ENCODE results near the gene CCDC97. TPM values are rescaled to one million over a fixed set of nuclear protein-coding genes. Genes with fewer than 3 reads are reported as not detected.
A peak's percentile ranks its signal among the peaks of the same experiment; 100 is the strongest.

The CCDC97 gene
- total RNA-seq, 1 experiment from 2014 or later = 31.4 TPM

DNA sequence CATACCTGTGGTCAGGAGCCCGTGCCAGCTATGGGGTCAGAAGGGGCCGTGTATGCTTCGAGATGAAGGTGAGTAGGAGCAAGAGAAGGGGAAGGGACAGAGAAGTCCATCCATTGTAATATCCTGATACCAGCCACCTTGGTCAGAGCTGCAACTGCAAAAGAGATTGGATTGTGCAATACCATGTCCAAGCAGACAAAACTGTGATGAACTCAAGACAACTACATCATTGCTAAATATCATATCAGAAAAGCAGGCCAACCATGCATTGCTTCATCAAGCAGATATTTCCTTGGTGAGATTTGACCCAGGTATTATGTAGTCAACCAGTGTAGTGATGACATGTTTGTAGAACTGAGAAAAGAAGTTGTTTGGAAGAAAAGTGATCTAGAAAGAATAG, 33.7 kb upstream of the CCDC97 start (continued):
- TF ChIP-seq, protein P1, sequence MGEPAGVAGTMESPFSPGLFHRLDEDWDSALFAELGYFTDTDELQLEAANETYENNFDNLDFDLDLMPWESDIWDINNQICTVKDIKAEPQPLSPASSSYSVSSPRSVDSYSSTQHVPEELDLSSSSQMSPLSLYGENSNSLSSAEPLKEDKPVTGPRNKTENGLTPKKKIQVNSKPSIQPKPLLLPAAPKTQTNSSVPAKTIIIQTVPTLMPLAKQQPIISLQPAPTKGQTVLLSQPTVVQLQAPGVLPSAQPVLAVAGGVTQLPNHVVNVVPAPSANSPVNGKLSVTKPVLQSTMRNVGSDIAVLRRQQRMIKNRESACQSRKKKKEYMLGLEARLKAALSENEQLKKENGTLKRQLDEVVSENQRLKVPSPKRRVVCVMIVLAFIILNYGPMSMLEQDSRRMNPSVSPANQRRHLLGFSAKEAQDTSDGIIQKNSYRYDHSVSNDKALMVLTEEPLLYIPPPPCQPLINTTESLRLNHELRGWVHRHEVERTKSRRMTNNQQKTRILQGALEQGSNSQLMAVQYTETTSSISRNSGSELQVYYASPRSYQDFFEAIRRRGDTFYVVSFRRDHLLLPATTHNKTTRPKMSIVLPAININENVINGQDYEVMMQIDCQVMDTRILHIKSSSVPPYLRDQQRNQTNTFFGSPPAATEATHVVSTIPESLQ (CRISPR knock-in tag; IDR thresholded peaks at IDR 0.05) = no peak

DNA sequence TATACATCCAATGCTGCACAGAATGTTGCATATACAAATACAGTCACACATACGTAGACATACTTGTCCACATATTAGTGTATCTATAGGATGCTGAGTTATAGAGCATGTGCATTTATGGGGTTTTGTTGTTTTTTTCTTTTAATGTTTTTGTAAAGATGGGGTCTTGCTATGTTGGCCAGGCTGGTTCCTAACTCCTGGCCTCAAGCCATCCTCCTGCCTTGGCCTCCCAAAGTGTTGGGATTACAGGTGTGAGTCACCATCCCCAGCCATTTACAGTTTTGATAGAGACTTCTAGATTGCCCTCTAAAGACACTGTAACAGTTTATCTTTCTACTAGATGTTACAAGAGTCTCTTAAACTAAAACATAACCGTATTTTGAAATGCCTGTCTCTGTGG, 31.5 kb upstream of the CCDC97 start:
- Mint-ChIP-seq H3K9me3 (no peaks in the 10 kb centered on the region), H3K4me3 (no peak overlapping the region), H3K4me1 (no peaks in the 10 kb centered on the region), H3K27ac (no peak overlapping the region), H3K36me3 (peaks cover 92% of the 10 kb centered on the region), H3K27me3 (ENCODE audit: low read depth) (no peaks in the 10 kb centered on the region)
- CTCF ChIA-PET = interaction anchor here (2.5 kb wide), 1 partner anchor 16 kb away, joined by 10 read pairs; no protein-coding TSS in a partner anchor
- POLR2A ChIA-PET = no interaction called here
- DNase-seq (ENCODE audit: low spot score) (no peak), ATAC-seq (no peak)
- TF ChIP-seq SOX15 (CRISPR knock-in tag; IDR thresholded peaks at IDR 0.05) = no peak
- TF ChIP-seq, protein P2, sequence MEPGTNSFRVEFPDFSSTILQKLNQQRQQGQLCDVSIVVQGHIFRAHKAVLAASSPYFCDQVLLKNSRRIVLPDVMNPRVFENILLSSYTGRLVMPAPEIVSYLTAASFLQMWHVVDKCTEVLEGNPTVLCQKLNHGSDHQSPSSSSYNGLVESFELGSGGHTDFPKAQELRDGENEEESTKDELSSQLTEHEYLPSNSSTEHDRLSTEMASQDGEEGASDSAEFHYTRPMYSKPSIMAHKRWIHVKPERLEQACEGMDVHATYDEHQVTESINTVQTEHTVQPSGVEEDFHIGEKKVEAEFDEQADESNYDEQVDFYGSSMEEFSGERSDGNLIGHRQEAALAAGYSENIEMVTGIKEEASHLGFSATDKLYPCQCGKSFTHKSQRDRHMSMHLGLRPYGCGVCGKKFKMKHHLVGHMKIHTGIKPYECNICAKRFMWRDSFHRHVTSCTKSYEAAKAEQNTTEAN (CRISPR knock-in tag; IDR thresholded peaks at IDR 0.05) = no peak
- TF ChIP-seq ZNF121 (CRISPR knock-in tag; IDR thresholded peaks at IDR 0.05) = peak; percentile 84; the same call in 1 of the 2 replicates

DNA sequence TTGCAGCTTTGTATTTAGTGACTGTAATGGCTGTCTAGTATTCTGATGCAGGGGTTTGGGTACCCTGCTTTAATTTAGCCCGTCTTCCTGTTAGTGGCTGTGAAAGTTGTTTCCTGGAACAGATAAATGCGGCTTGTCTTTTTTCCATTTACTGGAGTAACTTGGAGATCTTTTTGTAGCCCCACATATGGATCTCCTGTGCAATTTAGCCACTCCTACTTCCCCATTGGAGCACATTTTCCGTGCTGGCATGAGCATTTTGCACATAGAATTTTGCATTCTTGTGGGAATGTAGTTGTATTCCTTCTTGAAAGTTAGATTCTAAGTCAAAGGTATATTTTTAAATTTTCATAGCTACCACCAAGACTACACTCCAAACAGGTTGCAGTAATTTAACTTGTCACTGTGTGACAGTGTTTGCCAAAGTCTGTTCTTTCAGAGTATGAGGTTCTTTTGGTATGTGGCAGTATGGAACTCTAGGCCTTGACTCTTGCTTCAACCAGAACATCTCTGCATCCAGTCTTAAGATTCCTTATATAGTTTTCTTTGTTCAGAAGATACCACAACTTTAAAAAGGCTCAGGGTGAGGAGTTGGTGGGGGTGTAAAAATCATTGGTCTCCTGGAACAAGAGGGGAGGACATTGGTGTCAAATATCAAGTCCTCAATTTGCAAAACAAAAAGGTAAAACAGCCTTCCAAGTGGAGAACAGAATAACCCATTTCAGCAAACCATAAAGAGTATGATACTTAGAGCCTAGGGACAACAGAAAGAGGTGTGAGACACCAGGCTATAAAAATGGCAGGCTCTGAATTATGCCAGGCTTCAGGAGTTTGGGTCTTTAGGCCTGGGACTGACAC, 21.1 kb upstream of the CCDC97 start:
- peaks cover 26% of the 10 kb centered on the region for H3K4me1 Mint-ChIP-seq
- TF ChIP-seq, protein P3, sequence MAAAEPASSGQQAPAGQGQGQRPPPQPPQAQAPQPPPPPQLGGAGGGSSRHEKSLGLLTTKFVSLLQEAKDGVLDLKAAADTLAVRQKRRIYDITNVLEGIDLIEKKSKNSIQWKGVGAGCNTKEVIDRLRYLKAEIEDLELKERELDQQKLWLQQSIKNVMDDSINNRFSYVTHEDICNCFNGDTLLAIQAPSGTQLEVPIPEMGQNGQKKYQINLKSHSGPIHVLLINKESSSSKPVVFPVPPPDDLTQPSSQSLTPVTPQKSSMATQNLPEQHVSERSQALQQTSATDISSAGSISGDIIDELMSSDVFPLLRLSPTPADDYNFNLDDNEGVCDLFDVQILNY (CRISPR knock-in tag; IDR thresholded peaks at IDR 0.05) = no peak
- TF ChIP-seq GABPB1 (CRISPR knock-in tag; IDR thresholded peaks at IDR 0.05) = no peak
- TF ChIP-seq, protein P4, sequence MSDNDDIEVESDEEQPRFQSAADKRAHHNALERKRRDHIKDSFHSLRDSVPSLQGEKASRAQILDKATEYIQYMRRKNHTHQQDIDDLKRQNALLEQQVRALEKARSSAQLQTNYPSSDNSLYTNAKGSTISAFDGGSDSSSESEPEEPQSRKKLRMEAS (CRISPR knock-in tag; IDR thresholded peaks at IDR 0.05) = no peak
- TF ChIP-seq TCF7 (CRISPR knock-in tag; IDR thresholded peaks at IDR 0.05; ENCODE audit: low read depth) = no peak
- TF ChIP-seq KAT7 (CRISPR knock-in tag; IDR thresholded peaks at IDR 0.05; ENCODE audit: borderline replicate concordance) = no peak
- no peak for TF ChIP-seq FOXJ3 (CRISPR knock-in tag; IDR thresholded peaks at IDR 0.05; ENCODE audit: borderline replicate concordance)
- TF ChIP-seq, protein P1 (CRISPR knock-in tag; IDR thresholded peaks at IDR 0.05) = no peak
- no peak for TF ChIP-seq NR3C1 (CRISPR knock-in tag; conservative IDR thresholded peaks at IDR 0.05; ENCODE audit: low read depth)
- no peak for TF ChIP-seq JUN (CRISPR knock-in tag; IDR thresholded peaks at IDR 0.05)
- TF ChIP-seq, protein P5, sequence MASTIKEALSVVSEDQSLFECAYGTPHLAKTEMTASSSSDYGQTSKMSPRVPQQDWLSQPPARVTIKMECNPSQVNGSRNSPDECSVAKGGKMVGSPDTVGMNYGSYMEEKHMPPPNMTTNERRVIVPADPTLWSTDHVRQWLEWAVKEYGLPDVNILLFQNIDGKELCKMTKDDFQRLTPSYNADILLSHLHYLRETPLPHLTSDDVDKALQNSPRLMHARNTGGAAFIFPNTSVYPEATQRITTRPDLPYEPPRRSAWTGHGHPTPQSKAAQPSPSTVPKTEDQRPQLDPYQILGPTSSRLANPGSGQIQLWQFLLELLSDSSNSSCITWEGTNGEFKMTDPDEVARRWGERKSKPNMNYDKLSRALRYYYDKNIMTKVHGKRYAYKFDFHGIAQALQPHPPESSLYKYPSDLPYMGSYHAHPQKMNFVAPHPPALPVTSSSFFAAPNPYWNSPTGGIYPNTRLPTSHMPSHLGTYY (CRISPR knock-in tag; IDR thresholded peaks at IDR 0.05) = no peak
- no peak for TF ChIP-seq ZNF416 (CRISPR knock-in tag; IDR thresholded peaks at IDR 0.05)
- TF ChIP-seq, protein P6, sequence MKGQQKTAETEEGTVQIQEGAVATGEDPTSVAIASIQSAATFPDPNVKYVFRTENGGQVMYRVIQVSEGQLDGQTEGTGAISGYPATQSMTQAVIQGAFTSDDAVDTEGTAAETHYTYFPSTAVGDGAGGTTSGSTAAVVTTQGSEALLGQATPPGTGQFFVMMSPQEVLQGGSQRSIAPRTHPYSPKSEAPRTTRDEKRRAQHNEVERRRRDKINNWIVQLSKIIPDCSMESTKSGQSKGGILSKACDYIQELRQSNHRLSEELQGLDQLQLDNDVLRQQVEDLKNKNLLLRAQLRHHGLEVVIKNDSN (CRISPR knock-in tag; IDR thresholded peaks at IDR 0.05) = no peak
- no peak for TF ChIP-seq NR1H2 (CRISPR knock-in tag; IDR thresholded peaks at IDR 0.05)
- TF ChIP-seq, protein P7, sequence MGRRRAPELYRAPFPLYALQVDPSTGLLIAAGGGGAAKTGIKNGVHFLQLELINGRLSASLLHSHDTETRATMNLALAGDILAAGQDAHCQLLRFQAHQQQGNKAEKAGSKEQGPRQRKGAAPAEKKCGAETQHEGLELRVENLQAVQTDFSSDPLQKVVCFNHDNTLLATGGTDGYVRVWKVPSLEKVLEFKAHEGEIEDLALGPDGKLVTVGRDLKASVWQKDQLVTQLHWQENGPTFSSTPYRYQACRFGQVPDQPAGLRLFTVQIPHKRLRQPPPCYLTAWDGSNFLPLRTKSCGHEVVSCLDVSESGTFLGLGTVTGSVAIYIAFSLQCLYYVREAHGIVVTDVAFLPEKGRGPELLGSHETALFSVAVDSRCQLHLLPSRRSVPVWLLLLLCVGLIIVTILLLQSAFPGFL (CRISPR knock-in tag; IDR thresholded peaks at IDR 0.05; ENCODE audit: borderline replicate concordance) = no peak
- TF ChIP-seq NFYB (CRISPR knock-in tag; conservative IDR thresholded peaks at IDR 0.05; ENCODE audit: low read depth) = no peak
- no peak for TF ChIP-seq ZNF232 (CRISPR knock-in tag; IDR thresholded peaks at IDR 0.05)
- TF ChIP-seq MYBL2 (CRISPR knock-in tag; IDR thresholded peaks at IDR 0.05) = no peak
- no peak for TF ChIP-seq EMX1 (CRISPR knock-in tag; IDR thresholded peaks at IDR 0.05)
- no peak for TF ChIP-seq TEAD1 (CRISPR knock-in tag; IDR thresholded peaks at IDR 0.05)
- H3K27ac Mint-ChIP-seq = peak overlapping the region; percentile 79
- H3K4me3 Mint-ChIP-seq = peak overlapping the region; percentile 34
- no peaks in the 10 kb centered on the region for H3K27me3 Mint-ChIP-seq (ENCODE audit: low read depth)
- H3K36me3 Mint-ChIP-seq = peaks cover 81% of the 10 kb centered on the region
- ChIA-PET POLR2A (interaction anchor here (1.1 kb wide), 2 partner anchors 13 to 62 kb away, joined by 3 to 7 read pairs; no protein-coding TSS in a partner anchor), CTCF (interaction anchor here (0.5 to 1.6 kb wide), 4 partner anchors 20 to 464 kb away, joined by 3 to 7 read pairs (median 4); no protein-coding TSS in a partner anchor)
- ATAC-seq (peak; percentile 55), DNase-seq (ENCODE audit: low spot score) (no peak)
- no peaks in the 10 kb centered on the region for H3K9me3 Mint-ChIP-seq
